Astrocyte of the cerebellum (primary cell): ENCODE data around the gene NALCN.

Experiments used
- DNase-seq: peaks from one replicate; pipeline ENCODE4 v3.0.0-alpha.2; 2011; ENCODE audit warnings: low read depth
- H3K4me3 ChIP-seq: 2 replicates; pipeline ENCODE4 v1.5.1; 2011; ENCODE audit warnings: mild to moderate bottlenecking, low read depth, low read length, moderate library complexity
- in situ Hi-C: cut with HindIII; loops from 2 replicates; pipeline ENCODE4 v1.10.0; 2017; ENCODE audit warnings: low sequenced_read_pairs
- TF ChIP-seq, protein P1 (sequence below): IDR thresholded peaks from 2 replicates; pipeline ENCODE4 v1.5.1; 2012; ENCODE audit warnings: low read length, low read depth, moderate library complexity, mild to moderate bottlenecking; ENCODE audit errors: missing control alignments

NALCN gene

DNA sequence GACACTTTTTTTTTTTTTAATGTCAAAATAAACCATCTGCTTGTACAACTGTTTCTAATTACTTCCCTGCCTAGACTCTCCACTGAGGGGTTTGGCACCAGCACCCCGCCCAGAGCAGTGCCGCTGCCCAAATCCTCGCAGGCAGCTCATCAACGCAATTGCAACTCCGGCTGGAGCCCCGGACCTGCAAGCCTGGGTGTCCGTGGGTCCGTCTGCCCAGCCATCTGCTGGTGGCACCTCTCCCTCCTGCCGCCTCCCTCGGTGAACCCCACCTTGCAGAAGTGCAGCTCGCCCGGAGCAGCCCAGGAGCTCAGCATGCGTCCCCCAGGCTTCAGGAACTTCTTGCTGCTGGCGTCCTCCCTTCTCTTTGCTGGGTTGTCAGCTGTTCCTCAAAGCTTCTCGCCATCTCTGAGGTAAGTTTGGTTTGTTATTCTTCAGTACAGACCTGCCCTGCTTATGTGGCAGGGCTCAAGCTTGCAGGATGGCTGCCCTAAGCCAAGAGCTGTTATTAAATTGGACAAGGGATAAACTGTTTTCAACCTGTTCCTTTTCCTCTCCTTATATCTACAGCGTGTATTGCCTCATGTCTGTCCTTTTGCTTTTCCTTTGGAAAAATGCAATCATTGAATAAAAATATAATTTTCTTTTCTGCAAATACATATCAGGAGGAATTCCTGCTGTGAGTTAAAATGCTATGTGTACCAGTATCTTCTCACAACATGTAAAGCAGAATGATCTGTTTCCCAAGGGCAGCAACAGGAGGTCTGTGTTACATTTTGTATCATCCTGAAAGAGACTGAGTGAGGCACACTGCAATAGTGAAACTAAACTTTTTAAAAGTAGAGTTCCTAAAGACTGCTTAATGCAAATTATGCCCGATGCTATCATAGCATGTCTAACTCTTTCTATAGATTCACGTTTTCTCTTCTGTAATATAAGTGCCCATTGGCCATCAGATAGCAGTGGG lies 36.5 kb upstream of the NALCN start, which contains the start of gene ITGBL1:
TSS of gene ITGBL1 (plus strand) at position 157 of the 967 bp plus-strand sequence. CDS start at position 316, 159 bp downstream.
- in situ Hi-C loops = loop anchor here (5.0 kb wide), 1 partner anchor 36 kb away; the partner anchor contains the start of gene NALCN
- no peak for DNase-seq
- TF ChIP-seq, protein P1, sequence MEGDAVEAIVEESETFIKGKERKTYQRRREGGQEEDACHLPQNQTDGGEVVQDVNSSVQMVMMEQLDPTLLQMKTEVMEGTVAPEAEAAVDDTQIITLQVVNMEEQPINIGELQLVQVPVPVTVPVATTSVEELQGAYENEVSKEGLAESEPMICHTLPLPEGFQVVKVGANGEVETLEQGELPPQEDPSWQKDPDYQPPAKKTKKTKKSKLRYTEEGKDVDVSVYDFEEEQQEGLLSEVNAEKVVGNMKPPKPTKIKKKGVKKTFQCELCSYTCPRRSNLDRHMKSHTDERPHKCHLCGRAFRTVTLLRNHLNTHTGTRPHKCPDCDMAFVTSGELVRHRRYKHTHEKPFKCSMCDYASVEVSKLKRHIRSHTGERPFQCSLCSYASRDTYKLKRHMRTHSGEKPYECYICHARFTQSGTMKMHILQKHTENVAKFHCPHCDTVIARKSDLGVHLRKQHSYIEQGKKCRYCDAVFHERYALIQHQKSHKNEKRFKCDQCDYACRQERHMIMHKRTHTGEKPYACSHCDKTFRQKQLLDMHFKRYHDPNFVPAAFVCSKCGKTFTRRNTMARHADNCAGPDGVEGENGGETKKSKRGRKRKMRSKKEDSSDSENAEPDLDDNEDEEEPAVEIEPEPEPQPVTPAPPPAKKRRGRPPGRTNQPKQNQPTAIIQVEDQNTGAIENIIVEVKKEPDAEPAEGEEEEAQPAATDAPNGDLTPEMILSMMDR = no peak

DNA sequence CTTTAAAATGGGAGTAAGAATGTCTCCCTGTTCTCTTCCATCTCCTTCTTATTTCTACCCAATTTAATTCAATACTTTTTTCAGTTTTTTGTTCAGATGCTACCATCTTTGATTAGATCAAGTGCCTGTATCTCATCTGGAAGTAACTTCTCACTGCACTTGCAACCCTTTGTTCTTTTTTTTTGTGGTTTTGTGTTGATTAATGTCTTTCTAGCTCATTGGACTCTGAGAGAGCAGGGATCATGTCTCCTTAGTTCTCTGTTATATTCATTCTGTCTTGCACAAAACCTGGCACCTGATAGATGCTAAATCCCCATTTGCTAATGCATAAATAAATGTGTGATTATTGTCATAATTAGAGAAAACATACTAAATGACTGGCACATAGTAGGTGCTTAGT lies 35.3 kb upstream of the NALCN start:
- DNase-seq = no peak
- in situ Hi-C loops = loop anchor here (5.0 kb wide), 1 partner anchor 34 kb away; the partner anchor contains the start of gene NALCN
- no peak overlapping the region for H3K4me3 ChIP-seq
- TF ChIP-seq, protein P1 = no peak

More for the DNA sequence above, 36.5 kb upstream of the NALCN start, which contains the start of gene ITGBL1:
- peak within 1 kb of the TSS; percentile 33 for H3K4me3 ChIP-seq

DNA sequence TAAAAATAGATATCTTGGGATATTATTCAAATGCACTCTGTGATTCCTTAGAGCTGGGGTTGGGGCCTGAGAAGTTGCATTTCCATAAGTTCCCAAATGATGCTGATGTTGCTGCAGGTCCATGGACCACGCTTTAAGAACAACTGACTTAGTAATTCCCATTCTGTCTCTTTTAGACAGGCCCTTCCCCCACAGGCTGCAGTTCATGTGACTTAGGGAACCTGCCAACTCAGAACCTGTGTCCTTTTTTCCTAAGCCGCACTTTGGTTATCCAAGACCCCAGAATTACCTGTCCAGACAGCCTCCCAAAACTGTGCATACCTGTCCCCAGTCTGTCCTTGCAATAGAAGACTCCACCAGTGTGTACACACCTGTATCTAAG lies 34.4 kb upstream of the NALCN start:
- in situ Hi-C loops = loop anchor here (5.0 kb wide), 1 partner anchor 33 kb away; the partner anchor contains the start of gene NALCN
- TF ChIP-seq, protein P1 = no peak
- H3K4me3 ChIP-seq = no peak overlapping the region
- no peak for DNase-seq

DNA sequence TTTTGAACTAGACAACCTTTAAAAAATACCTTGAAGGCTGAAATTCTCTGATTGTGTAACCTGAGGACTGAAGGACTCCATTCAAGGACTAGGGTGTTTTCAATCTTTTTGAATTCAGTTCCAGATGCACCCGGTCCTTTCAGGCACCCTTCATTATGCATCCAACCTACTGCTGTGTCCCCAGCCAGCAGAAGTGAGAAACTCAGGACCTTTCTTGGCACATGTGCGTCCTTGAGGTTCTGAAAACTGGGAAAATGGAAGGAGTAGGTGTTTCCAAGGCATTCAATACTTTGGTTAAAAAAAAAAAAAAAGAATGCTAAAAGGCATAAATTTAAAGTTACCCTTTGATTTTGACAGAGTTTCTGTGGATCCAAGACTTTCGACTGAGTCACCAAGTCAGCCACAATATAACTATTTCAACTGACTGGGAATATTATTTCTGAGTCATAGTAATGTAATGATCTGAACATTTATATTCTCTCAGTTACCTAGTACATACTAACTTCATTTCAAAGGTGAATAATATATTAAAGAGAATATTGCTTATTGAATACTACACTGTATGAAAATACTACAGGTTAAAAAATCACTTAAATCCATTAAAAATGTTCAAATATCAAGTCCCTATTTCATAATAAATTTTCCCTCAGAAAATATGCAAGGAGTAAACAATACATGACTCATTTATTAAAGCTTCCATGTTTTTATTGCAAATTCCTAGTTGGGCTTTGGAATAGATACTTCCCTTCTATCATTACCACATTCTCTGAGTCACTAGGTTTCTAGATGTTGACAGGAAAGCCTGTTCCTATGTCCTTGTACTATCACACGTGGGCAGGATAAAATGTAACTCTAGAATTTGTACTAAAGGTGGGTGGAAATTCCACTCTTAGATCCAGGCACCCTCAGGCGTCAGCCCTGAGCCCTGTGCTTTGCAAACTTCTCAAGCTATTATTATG lies 33.8 kb upstream of the NALCN start:
- in situ Hi-C loops = loop anchor here (5.0 kb wide), 1 partner anchor 33 kb away; the partner anchor contains the start of gene NALCN
- TF ChIP-seq, protein P1 = no peak
- peak; percentile 70 for DNase-seq

DNA sequence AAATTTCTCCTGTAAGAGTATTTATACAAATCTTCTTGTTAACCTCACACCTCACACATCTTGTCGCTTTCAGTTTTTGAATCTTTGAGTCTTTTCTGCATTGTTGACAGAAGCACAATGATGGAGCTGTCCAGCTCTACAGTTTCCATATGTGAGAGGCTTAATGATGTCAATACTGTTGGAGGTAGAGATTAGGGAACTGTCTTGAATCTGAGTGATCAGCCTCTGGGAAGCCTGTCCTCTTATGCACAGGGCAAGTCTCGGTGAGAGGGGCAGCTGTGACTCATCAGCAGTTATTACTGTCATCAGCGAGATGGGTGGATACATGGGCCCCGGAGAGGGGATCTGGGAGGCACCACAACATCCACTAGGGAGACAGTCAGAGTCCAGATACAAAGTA lies 31.5 kb upstream of the NALCN start:
- in situ Hi-C loops = no loop called here
- no peak overlapping the region for H3K4me3 ChIP-seq
- DNase-seq = no peak
- TF ChIP-seq, protein P1 = no peak

More for the DNA sequence above, 33.8 kb upstream of the NALCN start:
- no peak overlapping the region for H3K4me3 ChIP-seq

DNA sequence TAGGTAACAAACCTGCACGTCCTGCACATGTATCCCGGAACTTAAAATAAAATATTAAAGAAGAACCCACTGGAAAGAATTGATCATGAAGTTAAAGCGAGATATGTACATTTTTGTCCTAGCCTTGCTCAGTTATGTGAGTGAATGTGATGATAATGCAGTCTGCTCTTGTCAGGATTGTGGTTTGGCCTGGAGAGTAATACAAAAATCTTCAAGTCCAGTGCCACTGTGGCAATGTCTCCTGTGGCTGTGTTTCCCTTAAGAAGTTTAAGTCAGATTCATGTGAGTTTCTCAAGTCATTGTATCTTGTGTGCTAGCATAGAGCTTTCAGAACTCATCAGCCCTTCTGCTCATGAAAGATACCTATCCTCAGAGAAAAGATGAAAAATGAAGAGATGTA lies 18.2 kb upstream of the NALCN start:
- in situ Hi-C loops = no loop called here
- TF ChIP-seq, protein P1 = no peak
- no peak overlapping the region for H3K4me3 ChIP-seq
- no peak for DNase-seq
